Peyer's patch (tissue), 4 donors: ENCODE data around the gene IFI27L1.

Experiments
- CTCF ChIP-seq, 6 experiments: fragments of 450-650 bp in 4 of 6; fragments of 200-600 bp in 2 of 6; sonication (generic) in 1 of 6; IDR thresholded peaks; one replicate each; pipeline ENCODE4 v1.5.1; 2017 to 2019; ENCODE audit warnings: antibody characterized with exemption in 6 of 6, mild to moderate bottlenecking in 3 of 6, moderate library complexity in 1 of 6
- POLR2A ChIP-seq, 2 donors: fragments of 450-650 bp; IDR thresholded peaks; one replicate each; pipeline ENCODE4 v1.5.1; 2017; ENCODE audit warnings: antibody characterized with exemption in 2 of 2, mild to moderate bottlenecking in 2 of 2, moderate library complexity in 2 of 2

- peak in 3 of 6 experiments; percentile 6 to 16 (median 14) for TF ChIP-seq CTCF (IDR thresholded peaks at IDR 0.05)
- TF ChIP-seq POLR2A (IDR thresholded peaks at IDR 0.05) = no peak
These were observed 62.1 kb downstream of the IFI27L1 start for GRCh38 chr14:94143239-94143638.
